ENCODE data around the gene ROBO1. TPM values are rescaled to one million over a fixed set of nuclear protein-coding genes. Genes with fewer than 3 reads are reported as not detected.

ROBO1 gene
- total RNA-seq, 1 donor from 2014 or later: 250 TPM

- no peaks in the 10 kb centered on the region for H3K4me1 Mint-ChIP-seq (ENCODE audit: unreplicated experiment)
- H3K9me3 Mint-ChIP-seq (ENCODE audit: unreplicated experiment): no peaks in the 10 kb centered on the region
- no peak overlapping the region for H3K4me3 Mint-ChIP-seq (ENCODE audit: unreplicated experiment)
- DNase-seq (ENCODE audit: low spot score): no peak
- TF ChIP-seq CTCF (IDR thresholded peaks at IDR 0.05; ENCODE audit: unreplicated experiment): no peak
- no peaks in the 10 kb centered on the region for H3K27me3 Mint-ChIP-seq (ENCODE audit: unreplicated experiment)
- no peaks in the 10 kb centered on the region for H3K36me3 Mint-ChIP-seq (ENCODE audit: low read depth, unreplicated experiment)
- H3K27ac Mint-ChIP-seq (ENCODE audit: unreplicated experiment): no peak overlapping the region
These were observed 180.6 kb downstream of the ROBO1 start for GRCh38 chr3:79587150-79587549.

DNA sequence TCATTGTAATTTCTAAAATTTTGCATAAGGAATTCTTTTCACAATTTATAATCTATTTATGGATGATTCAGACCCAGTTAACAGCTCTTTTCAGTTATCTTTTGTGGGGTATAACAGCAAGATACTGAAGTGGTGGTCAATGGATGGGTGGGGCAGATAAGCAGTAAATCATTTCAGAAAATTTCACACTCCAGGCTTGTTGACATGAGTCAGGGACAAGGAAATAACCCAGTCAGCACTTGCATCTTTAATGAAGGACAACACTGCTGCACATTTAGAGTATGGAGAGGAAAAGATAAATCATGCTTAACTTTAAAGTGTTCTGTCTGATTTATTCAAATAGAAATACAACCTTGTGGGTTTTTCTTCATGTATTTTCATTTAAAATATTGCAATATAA is 181.6 kb downstream of the ROBO1 start:
- H3K36me3 Mint-ChIP-seq (ENCODE audit: low read depth, unreplicated experiment): no peaks in the 10 kb centered on the region
- H3K4me3 Mint-ChIP-seq (ENCODE audit: unreplicated experiment): no peak overlapping the region
- no peaks in the 10 kb centered on the region for H3K9me3 Mint-ChIP-seq (ENCODE audit: unreplicated experiment)
- H3K27ac Mint-ChIP-seq (ENCODE audit: unreplicated experiment): no peak overlapping the region
- no peak for DNase-seq (ENCODE audit: low spot score)
- no peaks in the 10 kb centered on the region for H3K27me3 Mint-ChIP-seq (ENCODE audit: unreplicated experiment)
- no peak for TF ChIP-seq CTCF (IDR thresholded peaks at IDR 0.05; ENCODE audit: unreplicated experiment)
- H3K4me1 Mint-ChIP-seq (ENCODE audit: unreplicated experiment): no peaks in the 10 kb centered on the region

- Mint-ChIP-seq H3K4me3 (ENCODE audit: unreplicated experiment) (no peak overlapping the region), H3K4me1 (ENCODE audit: unreplicated experiment) (no peaks in the 10 kb centered on the region), H3K27me3 (ENCODE audit: unreplicated experiment) (no peaks in the 10 kb centered on the region), H3K9me3 (ENCODE audit: unreplicated experiment) (no peaks in the 10 kb centered on the region), H3K36me3 (ENCODE audit: low read depth, unreplicated experiment) (no peaks in the 10 kb centered on the region), H3K27ac (ENCODE audit: unreplicated experiment) (no peak overlapping the region)
- no peak for TF ChIP-seq CTCF (IDR thresholded peaks at IDR 0.05; ENCODE audit: unreplicated experiment)
- no peak for DNase-seq (ENCODE audit: low spot score)
These were observed 194.9 kb downstream of the ROBO1 start for GRCh38 chr3:79572930-79573329.

DNA sequence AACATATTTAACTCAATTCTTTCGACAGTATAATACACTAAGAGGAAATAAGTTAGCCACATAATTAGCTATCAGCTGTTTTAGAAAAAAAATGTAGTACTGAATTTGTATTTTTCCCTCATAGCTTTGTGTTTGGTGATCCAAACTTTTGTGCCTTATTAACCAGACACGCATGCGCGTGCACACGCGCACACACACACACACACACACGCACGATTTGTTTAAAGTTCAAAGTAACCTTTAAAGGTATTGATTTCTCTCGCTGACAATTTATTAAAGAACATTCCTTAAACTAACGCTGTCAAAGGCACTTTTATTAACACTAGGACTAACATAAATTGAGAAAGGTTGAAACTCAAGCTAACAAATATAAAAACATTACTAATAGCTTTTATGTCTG is 198.9 kb downstream of the ROBO1 start:
- no peaks in the 10 kb centered on the region for H3K27me3 Mint-ChIP-seq (ENCODE audit: unreplicated experiment)
- H3K4me3 Mint-ChIP-seq (ENCODE audit: unreplicated experiment): no peak overlapping the region
- no peaks in the 10 kb centered on the region for H3K9me3 Mint-ChIP-seq (ENCODE audit: unreplicated experiment)
- no peak for DNase-seq (ENCODE audit: low spot score)
- no peak overlapping the region for H3K27ac Mint-ChIP-seq (ENCODE audit: unreplicated experiment)
- H3K36me3 Mint-ChIP-seq (ENCODE audit: low read depth, unreplicated experiment): no peaks in the 10 kb centered on the region
- no peaks in the 10 kb centered on the region for H3K4me1 Mint-ChIP-seq (ENCODE audit: unreplicated experiment)
- no peak for TF ChIP-seq CTCF (IDR thresholded peaks at IDR 0.05; ENCODE audit: unreplicated experiment)

GRCh38 chr3:79564192-79564591 is 203.6 kb downstream of the ROBO1 start:
- H3K9me3 Mint-ChIP-seq (ENCODE audit: unreplicated experiment): no peaks in the 10 kb centered on the region
- DNase-seq (ENCODE audit: low spot score): no peak
- no peak overlapping the region for H3K4me3 Mint-ChIP-seq (ENCODE audit: unreplicated experiment)
- no peaks in the 10 kb centered on the region for H3K27me3 Mint-ChIP-seq (ENCODE audit: unreplicated experiment)
- no peak overlapping the region for H3K27ac Mint-ChIP-seq (ENCODE audit: unreplicated experiment)
- no peaks in the 10 kb centered on the region for H3K36me3 Mint-ChIP-seq (ENCODE audit: low read depth, unreplicated experiment)
- no peaks in the 10 kb centered on the region for H3K4me1 Mint-ChIP-seq (ENCODE audit: unreplicated experiment)
- TF ChIP-seq CTCF (IDR thresholded peaks at IDR 0.05; ENCODE audit: unreplicated experiment): no peak

Data from endothelial cell (in vitro differentiated cells).